NCI-H1092 (cell line): ENCODE results near the gene TMEM131L.
"Not testable (repeated sequence)": the region's sequence is repeated elsewhere in the genome, so short reads cannot be mapped to it uniquely, and the experiment has no call there.

ENCODE experiments used
- DNase-seq: peaks from one replicate; lab custom pipeline; 2025; lab: John Stamatoyannopoulos, UW

The TMEM131L gene

DNA sequence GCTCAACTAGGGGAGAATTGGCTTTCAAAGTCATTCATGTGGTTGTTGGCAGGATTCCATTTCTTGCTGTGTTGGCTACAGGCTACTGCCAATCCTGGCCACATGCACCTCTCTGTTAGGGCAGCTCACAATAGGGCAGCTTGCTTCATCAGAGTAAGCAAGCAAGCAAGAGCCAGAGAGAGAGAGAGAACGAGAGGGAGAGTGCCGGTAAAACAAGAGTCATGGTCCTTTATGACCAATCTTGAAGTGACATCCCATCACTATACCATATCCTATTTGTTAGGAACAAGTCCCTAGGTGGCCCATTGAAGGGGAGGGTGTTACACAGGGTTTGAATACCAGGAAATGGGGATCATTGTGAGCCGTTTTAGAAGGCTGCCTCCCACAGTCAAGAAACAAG is 185.0 kb downstream of the TMEM131L start:
- no peak for DNase-seq

DNA sequence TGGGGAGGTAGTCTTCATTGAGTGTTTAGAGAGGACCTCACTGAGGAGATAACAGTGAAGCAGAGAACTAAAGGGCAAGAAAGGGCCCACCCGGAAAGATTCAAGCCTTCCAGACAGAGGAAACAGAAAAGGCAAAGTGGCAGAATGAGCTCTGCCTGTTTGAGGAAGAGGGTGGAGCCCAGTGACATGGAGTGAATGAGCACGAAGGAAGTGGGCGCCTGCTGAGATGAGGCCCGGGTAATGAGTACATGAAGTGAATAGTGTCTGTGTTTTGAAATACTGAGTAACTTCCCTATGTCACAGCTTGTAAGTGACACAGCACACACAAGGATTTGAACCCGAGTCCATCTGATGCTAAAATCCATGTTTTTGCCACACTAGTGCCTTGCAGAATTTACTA is 185.4 kb downstream of the TMEM131L start:
- no peak for DNase-seq

DNA sequence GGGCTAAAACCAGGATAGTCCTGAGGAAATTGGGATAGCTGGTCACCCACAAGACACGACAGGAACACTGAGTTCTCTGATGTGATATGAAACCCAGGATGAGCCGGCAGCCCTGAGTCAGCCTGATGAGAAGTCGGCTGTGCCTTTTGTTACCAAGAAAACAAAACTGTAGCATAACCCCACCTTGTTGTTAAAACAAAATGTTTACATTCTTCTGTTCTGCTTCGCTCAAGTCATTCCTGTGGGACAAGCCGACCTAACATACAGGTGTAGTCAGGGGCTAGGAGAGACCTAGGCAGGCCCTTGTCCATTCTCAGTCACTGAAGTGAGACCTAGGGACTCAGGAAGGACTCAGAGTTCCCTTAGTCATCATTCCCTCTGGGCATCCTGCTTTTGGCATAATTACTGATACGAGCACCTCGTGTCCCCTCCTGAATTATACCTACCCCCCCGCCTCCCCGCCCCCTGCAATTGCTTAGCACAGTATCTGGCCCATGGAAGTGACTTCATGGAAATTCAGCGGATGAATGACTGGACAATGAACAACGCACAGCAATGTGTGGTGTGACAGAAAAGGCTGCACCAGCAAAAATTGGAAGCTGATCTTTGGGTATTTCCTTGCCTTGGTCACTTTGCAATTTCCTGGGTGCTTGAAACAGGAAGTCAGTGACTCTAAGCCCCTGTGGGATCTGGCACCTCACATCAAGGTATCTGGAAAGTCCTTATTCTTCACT is 186.1 kb downstream of the TMEM131L start:
- no peak for DNase-seq

DNA sequence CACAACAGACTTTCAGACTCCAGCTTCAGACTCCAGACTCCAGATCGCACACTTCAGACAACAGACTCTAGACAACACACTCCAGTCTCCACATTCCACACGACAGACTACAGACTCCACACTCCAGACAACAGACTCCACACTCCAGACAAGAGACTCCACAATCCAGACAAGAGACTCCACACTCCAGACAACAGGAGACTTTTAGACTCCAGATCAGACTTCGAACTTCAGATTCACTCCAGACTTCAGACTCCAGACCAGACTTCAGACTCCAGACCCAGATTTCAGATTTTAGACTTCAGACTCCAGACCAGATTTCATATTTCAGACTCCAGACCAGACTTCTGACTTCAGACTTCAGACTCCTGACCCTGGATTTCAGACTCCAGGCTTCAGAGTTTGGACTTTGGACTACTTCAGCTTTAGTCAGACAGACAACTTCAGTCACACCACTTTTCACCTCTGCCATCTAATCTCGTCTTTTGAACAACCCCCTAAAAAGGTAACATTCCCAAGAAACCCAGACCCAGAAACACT is 188.9 kb downstream of the TMEM131L start:
- no peak for DNase-seq

DNA sequence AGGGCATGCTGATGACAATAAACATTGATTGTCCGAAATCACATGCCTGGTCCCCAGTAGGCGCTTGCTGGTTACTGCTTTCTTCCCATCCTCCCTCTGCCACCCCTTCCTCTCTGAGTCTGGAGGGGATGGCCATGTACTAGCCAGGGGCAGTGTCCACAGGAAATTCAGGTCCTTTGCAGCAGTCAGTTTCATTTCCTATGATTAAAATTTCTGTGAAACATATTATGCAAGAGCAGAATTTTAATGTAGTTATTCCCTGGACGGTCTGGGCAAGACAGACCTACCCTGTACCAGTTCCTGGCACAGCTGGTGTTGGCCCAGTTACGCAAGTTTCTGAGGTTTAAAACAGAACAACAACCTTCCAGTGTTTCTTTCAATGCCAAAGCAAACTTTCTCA is 189.8 kb downstream of the TMEM131L start:
- no peak for DNase-seq

DNA sequence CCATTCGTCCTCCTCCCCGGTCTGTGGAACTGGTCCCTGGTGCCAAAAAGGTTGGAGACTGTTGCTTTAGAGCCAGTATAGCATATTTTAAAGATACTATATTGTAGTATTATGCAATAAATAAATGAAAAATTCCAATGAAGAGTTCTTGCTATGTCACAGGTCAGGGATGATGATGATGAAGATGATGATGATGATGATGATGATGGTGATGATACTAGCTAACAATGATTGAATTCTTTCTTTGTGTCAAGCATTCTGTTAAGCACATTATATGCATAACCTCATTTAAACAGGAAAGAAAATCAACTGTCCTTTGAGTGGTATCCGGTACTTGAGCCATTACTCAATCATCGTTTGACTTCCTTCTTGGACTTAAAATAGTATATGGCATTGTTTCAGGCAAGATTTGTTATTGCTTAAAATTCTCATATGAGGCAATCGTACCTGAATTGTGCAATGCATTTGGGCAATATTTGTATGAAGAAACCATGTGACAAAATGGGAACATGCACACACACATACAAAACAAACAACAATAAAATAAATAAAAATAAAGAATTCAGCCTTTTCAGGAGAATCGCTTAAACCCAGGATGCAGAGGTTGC is 195.2 kb downstream of the TMEM131L start:
- no peak for DNase-seq

DNA sequence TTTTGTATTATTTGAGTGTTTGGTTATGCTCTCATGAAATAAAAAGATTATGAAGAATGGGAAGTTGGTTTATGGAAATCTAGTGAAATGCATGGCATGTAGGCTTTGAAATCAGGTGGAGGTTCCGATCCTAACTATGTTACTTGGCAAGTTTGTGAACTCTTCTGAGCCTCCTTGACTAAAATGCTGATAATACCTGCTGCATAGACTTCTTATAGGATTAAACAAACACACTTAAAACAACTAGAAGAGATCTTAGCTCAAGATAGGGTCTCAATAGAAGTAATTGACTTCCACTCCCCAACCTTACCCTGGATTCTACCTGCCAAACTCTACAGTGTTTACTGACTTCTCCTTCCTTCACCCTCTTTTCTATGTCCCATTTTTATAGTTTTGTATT is 195.7 kb downstream of the TMEM131L start:
- no peak for DNase-seq

DNA sequence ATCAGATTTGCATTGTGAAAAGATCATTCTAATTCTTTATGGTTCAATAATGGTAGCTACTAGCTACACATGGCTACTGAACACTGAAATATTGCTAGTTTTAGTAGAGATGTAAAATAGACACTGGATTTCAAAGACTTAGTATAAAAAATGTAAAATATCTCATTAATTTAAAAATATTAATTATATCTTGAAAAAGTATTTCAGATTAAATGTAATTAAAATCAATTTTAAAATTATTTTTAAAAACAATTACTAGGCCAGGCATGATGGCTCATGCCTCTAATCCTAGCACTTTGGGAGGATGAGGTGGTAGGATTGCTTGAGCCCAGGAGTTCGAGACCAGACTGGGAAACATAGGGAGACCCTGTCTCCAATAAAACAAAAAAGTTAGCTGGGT is 197.5 kb downstream of the TMEM131L start:
- DNase-seq: no peak

DNA sequence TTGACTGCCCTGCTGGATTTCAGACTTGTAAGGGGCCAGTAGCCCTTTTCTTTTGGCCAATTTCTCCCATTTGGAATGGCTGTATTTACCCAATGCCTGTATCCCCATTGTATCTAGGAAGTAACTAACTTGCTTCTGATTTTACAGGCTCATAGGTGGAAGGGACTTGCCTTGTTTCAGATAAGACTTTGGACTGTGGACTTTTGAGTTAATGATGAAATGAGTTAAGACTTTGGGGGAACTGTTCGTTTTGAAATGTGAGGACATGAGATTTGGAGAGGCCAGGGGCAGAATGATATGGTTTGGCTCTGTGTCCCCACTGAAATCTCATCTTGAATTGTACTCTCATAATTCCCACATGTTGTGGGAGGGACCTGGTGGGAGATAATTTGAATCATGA is 200.3 kb downstream of the TMEM131L start:
- DNase-seq: not testable (repeated sequence)

DNA sequence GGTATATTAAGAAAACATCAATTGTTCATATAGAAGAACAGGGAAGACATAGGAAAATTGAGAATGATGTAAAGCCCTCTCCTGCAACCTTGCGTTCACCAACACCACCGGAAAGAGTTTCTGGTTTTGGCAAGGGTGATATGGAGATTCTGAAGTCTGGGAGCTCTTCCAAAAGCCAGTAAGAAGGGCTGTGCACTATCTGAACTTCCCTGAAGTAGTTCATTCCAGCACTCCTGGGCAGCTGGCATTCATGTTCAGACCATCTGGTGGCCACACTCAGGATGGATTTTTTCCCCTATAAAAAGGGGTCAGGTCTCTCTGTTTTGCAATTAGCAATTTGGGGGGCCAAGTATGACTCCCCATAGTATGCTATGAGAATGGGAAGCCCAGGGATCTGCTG is 202.5 kb downstream of the TMEM131L start:
- no peak for DNase-seq

DNA sequence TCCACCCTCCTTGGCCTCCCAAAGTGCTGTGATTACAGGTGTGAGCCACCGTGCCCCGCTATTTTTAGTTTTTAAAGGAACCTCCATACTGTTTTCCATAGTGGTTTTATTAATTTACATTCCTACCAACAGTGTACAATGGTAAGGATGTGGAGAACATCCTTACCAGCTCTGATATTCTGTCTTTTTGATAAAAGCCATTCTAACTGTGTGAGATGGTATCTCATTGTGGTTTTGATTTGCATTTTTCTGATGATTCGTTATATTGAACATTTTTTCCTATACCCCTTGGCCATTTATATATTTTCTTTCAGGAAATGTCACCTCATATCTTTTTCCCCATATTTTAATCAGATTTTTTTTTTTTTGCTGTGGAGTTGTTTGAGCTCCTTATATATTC is 203.7 kb downstream of the TMEM131L start:
- DNase-seq: no peak

DNA sequence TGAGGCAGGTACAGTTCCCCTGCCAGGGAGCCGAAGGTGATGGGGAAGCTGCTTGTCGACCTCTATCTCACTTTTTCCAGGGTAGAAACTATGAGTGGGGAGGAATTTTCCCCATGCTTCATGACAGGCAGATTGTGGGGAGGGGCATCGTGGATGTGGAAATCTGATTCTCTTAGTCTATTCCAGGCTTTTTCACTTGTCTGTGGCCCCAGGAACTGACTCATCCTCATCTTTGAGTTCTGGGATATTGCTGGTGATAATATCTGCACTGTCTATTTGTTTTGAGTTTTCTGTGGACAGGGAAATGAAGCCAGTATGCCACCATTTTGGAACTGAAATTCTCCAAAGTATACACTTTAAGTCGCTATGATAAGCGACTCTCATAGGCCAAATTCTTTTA is 210.3 kb downstream of the TMEM131L start:
- DNase-seq: no peak

DNA sequence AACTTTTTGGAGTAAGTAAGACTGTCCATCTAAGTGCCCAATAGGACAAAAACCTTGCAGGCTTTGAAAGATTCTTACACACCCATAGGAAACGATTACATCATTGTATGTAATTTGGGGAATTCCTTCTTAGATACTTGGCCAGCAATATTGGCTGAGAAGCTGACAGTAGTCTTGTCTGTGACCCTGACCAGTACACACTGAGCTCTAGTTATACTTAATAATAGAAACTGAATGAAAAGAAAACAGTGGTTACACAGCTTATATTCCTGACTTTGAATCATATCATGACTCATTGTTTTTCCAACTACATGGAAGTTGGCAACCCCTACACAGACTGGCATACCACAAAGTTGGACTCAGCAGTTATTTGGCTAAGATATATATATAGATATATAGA is 210.8 kb downstream of the TMEM131L start:
- no peak for DNase-seq

DNA sequence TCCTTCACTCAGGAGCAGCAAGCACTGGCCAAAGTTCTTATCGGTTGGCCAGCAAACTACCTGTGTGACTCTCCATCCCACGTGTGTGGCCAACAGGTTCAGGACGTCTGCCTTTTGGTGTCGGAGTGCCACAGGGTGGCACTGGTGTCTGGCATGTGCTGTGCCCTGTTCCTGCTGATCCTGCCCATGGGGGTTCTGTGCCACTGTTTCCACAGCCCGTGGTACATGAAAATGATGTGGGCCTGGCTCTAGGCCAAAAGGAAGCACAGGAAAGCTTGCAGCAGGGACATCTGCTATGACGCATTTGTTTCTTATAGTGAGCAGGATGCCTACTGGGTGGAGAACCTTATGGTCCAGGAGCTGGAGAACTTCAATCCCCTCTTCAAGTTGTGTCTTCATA is 213.3 kb downstream of the TMEM131L start:
- no peak for DNase-seq

DNA sequence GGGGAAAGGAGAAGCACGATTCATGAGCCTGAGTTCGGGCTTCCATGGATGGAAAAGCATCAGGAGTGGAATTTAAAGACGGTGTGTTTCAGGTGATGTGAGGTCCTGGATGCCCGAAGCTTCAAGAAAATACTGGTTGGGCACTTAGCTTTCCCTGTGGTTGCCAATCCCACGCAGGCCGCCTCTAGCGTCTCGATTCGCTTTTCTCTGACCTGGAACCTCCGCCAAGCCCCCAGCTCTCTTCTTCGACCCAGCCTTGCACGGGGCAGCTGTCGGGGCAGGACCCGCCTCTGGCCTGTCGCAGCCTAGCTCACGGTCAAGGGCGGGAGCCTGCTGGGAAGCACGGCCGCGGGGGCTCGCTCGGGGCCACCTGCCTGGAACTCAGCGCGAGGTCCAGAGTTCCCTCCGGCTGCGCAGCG is 217.6 kb downstream of the TMEM131L start:
- no peak for DNase-seq

DNA sequence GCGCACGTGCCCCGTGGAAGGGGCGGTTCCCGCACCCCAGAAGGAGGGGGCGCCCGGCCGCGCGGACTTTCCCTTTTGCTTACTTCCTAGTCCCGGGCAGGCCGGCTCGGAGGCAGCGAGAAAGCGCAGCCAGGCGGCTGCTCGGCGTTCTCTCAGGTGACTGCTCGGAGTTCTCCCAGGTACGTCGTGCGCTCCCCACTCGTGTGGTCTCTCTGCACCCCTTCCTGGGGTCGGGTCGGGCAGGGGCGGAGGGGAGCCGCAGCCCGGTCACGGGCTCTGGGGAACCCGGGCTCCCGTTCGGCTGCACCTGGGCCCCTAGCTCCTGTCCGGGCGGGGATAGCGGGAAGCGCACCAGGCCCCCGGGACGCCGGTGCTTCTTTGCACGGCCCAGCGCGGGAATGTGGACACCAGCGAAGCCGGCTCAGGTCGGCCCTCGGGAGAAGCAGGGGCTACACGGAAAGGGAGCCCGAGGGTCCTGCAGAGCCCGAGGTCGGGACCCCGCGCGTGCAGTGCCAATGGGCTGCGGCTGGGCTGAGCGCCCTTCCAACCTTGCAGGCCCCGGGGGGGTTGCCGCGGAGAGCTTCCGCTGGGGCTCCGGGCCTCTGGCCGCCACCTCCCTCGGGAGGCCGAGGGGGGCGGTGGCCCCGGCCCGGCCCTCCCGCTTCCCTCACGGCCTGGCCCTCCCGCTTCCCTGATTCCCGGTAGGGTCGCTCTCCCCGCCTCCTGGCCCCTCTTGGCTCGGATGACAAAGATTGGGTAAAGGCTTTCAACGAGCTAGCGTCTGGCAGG is 218.2 kb downstream of the TMEM131L start, which contains the start of gene TLR2:
Gene TLR2, plus strand, starts transcription at position 99 of the 789 bp plus-strand sequence. CDS start 18,628 bp downstream, outside the sequence.
- no peak for DNase-seq

DNA sequence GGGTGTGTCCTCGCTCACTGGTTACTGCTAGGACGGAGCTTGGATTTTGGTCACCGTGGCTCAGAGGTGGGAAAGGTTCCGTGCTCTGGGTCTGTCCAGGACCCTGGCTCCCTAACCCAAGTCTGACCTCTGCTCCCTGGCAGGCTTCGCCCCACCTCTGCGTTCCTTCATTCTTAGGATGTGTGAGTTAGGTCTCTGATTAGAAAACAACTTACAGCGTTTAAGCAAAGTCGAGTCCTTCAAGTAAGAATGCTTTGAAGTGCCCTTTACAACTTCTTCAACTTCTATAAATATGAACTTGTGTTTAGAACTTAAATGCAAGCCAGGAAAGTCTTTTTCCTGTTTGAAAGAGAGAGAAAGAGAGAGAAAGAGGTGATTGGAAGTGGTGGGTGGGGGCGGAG is 218.8 kb downstream of the TMEM131L start:
- no peak for DNase-seq
